ENCODE measurements around the gene KLRB1.
A peak's percentile ranks its signal among the peaks of the same experiment; 100 is the strongest.
"Not testable (repeated sequence)": the region's sequence is repeated elsewhere in the genome, so short reads cannot be mapped to it uniquely, and the experiment has no call there.

Gene KLRB1

DNA sequence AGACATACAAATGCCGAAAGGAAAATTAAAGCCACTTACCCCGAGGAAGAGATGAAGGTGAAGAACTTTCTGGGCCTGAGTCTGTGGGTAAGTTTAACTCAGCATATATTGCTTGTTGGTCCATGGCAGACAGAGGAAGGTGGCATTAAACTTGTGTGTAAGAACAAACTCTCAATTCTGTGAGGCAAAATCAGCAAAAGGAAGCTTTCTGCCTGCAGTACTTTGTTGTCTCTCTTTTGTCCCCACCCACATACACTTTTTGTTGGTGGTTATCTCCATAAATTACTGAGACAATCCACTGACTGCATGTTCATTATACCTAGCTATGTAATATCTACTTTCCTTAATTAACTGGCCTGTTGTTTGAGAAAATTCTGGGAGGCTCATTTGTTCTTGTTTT lies at the start of gene KLRB1:
Gene KLRB1, minus strand, starts transcription at position 201 of the 400 bp plus-strand sequence. Its CDS starts 77 bp downstream, at position 124.
- DNase-seq (ENCODE audit: low read depth in 1 of 2, low spot score in 1 of 2): no peak

DNA sequence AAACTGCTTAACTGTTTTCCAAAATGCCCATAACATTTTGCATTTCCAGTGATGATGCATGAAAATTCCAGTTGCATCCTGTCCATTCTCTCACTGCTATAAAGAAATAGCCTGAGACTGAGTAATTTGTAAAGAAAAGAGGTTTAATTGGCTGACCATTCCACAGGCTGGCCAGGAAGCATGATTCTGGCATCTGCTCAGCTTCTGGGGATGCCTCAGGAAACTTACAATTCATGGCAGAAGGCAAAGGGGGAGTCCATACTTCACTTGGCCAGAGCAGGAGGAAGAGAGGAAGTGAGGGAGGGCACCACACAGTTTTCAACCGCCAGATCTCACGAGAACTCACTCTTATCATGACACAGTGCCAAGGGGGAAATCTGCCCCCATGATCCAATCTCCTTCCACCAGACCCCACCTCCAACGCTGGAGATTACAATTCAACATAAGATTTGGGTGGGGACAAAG lies 43.6 kb upstream of the KLRB1 start:
- peak in 1 of 2 donors; percentile 59 for DNase-seq (ENCODE audit: low read depth in 1 of 2, low spot score in 1 of 2)

DNA sequence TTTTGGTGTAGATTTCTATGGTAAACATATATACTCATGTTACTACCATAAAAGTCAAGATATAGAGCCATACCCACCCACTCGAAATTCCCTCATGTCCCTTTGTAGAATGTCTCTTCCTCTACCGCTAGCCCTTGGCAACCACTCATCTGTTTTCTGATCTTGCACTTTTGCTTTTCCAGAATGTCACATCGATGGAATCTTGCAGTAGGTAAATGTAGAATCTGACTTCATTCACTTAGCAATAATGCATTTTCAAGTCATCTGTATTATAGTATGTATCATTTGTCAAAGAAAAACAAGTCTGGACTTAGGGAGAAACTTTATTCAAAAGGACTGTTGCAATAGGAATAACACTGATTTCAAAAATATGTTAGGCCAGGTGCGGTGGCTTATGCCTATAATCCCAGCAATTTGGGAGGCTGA lies 42.4 kb upstream of the KLRB1 start:
- DNase-seq (ENCODE audit: low read depth in 1 of 2, low spot score in 1 of 2): no peak

DNA sequence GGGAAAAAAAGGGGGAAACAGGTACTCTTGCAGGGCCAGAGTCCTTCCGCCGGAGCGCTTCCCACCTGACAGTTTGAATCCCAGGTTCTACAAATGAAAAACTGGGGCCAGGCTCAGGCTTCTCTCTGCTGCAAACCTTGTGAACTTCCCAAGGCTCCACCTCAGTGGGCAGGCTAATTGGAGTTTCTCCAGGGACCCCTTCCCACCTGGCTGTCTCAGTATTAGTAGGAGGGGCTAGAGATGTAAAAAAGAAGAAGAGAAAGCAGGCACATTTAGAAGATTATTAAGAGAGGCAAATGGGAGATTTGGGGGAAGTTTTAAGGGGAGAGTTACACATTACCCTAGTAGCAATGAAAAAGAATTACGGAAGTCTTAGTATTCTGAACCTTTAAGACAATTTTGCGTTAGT lies 41.8 kb upstream of the KLRB1 start:
- peak in 1 of 2 donors; percentile 41 for DNase-seq (ENCODE audit: low read depth in 1 of 2, low spot score in 1 of 2)

DNA sequence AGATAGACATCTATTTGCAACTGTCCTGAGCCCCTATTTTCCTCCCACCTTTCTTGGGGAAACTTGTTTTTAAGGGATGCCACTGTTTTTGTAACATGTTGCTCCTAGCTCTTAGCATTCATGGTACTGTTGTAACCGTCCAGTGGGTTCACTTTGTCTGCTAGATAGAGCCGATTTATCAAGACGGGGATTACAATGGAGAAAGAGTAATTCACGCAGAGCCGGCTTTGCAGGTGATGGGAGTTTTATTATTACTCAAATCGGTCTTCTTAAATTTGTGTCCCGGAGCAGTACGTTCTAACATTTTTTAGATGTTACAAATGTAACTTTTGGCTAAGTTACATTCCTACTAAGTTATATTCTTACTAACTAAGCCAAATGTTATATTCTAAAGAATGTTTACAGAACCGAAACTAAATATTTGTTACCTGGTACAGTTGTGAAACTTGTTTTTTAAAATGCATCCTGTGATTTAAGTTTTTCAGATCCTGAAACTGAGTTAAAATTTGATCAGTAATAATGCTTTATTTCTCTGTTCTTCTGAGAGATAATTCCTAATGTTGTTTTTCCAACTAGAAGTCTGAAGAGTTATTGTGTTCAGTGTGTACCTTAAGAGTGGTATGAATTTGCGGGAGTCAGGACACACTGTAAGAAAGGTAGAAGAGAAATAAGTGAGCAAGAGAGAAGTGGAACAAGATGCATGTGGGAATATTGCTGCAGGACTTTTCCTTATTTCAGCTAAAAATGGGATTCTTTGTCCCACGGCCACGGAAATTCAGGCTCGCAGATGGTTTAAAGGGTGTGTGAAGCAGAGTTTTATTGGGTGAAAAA lies 41.2 kb upstream of the KLRB1 start:
- no peak for DNase-seq (ENCODE audit: low read depth in 1 of 2, low spot score in 1 of 2)

DNA sequence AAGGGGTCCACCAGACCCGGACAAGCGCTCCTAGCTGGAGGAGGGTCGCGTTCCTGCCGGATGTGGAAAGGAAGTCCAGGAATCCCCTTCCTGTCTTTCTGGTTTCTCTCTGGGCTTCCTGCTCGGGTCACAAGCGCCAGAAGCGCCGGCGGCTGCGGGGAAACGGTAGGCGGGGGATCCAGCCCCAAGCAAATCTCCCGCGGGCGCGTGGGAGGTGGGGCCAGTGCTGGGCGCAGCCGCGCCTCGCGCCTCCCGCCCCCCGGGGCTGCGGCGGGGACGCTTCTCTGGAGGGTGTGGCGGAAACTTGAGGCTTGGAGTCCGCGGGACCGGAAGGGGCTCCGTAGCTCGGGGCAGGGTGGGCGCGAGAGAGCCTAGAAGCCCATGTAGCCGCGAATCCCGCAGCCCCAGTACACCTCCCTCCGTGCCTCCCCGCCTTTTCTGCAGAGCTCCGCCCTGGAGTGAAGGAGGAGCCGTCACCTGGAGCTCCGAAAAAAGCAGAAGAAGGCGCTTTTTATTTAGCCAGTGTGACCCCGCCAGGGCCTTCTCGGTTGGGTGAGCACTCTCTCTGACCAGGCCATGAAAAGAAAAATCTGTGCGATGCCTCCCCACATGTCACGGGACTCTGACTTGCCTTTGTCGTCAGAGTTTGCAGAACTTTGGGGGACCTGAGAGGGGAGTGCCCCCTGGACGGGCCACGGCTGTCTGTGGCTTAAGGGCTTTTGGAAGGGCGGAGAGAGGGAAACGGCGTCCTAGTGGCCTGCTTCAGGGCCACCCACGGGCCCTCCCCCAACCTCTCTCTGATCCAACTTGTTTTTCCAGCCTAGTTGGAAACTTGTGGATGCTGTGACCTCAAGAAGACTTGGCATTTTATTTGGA lies 40.3 kb upstream of the KLRB1 start:
- peak; percentile 74 to 87 for DNase-seq (ENCODE audit: low read depth in 1 of 2, low spot score in 1 of 2)

DNA sequence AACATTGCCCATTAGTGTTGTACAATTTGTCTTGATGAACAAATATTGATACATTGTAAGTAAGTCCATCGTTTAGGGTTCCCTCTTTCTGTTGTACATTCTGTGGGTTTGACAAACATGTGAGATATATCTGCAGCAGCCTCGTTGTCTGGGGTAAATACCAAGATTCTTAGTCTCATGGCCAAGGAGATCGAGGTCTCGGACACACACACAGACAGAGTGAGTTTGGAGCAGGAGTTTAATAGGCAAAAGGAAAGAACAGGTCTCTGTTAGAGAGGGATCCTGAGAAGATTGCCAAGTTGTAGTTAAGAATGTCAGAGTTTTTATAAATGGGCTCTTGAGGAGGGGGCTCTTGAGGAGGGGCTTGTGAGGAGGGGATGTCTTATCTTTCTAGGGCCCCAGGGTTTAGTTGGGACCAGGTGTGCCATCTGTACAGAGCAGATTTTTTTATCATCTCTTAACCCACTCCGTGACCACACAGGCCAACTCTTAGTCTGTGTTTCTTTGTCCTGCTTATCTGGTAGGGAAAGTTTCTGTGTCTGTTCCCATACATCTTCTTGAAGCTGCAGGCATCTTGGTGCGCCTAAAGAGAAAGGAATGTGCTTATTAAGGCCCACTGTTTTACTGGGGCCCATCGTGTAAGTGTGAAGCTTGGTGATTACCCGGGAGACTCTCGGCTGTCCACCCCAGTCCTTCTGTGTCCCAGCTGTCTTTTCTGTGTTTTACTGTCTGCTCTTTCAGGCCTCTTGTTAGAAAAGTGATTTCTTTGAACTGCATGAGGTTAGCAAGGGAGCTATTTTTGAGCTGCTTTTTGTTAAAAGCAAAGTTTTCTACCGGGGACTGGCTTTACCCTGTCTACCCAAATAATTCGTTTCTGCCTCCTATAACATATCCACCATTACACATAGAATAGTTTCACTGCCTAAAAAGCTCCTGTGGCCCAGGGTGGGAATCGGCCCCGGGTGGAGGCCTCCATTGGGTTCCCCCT lies 39.4 kb upstream of the KLRB1 start:
- no peak for DNase-seq (ENCODE audit: low read depth in 1 of 2, low spot score in 1 of 2)

DNA sequence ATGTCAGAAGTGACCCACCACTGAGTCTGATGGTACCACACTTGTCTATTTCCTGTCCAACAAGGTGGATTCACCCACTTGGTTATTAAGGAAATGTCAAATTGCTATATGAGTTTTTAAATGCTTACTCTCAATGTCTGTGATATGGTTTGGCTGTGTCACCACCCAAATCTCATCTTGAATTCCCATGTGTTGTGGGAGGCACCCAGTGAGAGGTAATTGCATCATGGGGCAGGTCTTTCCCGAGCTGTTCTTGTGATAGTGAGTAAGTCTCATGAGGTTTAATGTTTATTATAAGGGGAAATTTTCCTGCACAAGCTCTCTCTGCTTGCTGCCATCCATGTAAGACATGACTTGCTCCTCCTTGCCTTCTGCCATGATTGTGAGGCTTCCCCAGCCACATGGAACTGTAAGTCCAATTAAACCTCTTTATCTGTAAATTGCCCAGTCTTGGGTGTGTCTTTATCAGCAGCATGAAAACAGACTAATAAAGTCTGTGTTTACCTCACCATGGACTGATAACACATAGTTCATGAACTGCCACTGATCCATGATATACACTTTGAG lies 37.4 kb upstream of the KLRB1 start:
- DNase-seq (ENCODE audit: low read depth in 1 of 2, low spot score in 1 of 2): not testable (repeated sequence)

DNA sequence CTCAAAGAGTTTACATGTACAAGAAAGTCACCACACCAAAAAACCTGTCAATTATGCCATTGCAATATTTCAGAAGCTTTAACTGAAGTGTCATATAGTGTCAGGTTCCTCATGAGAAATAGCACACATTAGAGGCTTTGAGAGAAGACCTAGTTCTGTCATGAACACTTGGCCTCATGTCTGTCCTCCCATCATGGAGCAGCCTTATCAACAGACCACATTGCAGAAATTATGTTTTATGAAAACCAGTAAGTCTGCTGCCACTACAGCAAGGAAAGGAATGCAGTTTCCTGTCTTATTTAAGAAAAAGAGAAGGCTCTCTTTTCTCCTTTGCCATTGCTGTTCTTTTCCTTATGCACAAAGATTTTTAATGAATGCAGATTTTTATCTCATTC lies 35.5 kb upstream of the KLRB1 start:
- DNase-seq (ENCODE audit: low read depth in 1 of 2, low spot score in 1 of 2): no peak

DNA sequence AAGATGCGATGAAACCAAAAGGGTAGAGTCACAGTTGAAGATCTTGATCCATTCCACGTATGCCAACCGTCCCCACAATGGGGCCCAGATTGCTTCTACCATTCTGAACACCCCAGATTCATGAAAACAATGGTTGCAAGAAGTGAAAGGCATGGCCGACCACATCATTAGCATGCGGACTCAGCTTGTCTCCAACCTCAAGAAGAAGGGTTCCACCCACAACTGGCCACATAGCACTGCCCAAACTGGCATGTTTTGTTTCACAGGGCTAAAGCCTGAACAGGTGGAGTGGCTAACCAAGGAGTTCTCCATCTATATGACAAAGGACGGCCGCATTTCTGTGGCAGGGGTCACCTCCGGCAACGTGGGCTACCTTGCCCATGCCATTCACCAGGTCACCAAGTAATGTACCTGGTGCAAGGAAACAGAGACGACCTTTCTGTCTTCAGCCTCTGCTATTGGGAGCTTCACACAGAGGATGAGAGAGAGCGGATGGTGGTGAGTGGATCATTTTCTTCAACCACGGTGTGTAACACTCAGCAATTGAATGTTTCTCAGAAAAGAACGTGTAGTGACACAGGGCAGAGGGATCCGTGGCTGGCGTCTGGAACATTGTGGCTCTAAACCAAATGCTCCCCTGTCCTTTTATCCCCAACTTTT lies 35.0 kb upstream of the KLRB1 start:
- no peak for DNase-seq (ENCODE audit: low read depth in 1 of 2, low spot score in 1 of 2)

DNA sequence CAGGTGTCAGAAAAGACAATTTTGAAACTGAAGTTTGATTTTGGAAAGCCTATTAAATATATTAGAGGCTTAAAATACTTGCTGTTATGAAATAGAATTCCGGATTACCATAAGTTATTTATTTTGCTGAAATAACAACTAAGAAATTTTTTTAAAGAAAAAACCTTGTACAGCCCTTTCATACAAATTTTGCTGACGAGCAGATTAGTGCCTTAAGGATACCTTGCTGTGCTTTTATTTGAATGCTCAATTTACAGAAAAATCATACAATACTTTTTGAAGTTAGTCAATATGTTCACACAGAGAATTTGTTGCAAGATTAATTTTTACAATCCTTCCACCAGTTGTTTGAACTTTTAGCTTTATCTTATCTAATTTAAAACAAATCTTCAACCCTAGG lies 32.3 kb upstream of the KLRB1 start:
- DNase-seq (ENCODE audit: low read depth in 1 of 2, low spot score in 1 of 2): no peak

DNA sequence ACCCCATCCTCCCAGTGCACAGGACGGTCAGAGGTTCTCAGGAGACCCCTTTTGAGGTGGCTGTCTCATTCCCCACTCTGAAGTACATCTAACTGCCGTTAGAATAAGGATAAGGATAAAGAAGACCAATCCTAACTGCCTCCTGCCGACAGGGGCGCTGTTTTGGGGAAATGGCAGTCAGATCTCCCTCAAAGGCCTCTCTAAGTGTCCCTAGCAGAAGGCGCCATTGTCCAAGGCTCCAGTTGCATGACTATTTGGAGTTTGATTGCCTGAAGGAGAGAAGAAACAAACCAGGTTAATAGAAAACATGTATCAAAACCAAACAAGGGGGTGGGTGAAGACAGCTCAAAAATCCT lies 29.1 kb upstream of the KLRB1 start:
- DNase-seq (ENCODE audit: low read depth in 1 of 2, low spot score in 1 of 2): no peak

DNA sequence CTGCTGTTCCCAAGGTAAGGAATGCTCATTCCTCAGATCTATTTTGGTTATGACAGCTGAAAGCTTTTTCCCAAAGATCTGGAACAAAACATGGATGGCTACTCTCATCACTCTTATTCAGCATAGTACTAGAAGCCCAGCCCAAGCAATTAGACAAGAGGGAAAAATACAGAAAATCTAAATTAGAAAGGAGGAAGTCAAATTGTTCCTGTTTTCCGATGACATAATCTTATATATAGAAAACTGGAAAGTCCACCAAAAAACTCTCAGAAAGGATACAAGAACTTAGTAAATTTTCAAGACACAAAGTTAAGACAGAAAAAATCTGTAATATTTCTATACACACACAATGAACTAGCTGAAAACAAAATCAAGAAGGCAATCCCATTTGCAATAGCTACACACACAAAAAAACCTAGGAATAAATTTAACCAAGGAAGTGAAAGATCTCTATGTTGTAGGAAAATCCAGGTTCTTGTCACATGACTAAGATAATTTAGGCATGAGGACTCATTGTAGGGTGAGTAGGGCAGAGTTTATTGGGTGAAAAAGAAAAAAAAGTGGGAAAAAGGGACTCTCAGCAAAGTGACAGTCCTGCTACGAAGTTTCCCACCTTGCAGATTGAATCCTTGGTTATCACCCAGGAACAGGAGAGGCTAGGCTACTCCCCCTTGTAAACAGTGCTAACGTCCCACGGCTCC lies 28.6 kb upstream of the KLRB1 start:
- DNase-seq (ENCODE audit: low read depth in 1 of 2, low spot score in 1 of 2): no peak

DNA sequence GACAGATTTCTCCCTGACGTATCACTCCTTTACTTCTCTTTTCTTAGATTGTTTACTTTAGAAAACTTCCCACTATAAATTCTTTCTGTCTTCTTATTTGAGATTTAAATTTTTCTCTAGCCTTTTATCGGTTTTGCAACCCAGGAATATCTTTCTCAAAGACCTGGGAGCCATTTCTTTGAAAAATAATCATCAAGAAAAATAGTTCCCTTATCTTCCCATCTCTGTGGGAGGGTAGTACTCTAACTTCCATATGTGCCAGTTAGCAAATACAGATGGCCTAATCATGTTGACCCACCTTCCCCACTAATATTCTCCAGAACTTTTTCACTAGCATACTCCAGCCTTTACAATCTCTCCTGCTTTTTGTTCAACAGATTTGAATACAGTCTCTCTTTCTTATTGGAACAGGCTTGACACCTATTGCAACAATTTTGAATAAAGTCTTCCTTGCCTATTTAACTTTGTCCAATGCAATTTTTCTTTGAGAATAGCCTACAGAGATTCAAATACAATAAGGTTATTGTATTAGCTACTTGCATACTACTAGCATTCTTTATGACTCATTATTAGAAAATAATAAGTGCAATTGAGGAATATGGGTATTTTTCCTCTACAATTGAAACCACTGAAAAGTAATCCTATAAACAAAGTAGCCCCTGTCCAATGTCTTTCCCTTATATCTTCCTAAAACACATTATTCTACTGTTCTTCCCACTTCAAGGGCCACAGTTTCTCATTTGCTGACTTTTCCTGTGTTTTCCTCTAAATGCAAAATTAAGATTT lies 27.4 kb upstream of the KLRB1 start:
- DNase-seq (ENCODE audit: low read depth in 1 of 2, low spot score in 1 of 2): no peak

DNA sequence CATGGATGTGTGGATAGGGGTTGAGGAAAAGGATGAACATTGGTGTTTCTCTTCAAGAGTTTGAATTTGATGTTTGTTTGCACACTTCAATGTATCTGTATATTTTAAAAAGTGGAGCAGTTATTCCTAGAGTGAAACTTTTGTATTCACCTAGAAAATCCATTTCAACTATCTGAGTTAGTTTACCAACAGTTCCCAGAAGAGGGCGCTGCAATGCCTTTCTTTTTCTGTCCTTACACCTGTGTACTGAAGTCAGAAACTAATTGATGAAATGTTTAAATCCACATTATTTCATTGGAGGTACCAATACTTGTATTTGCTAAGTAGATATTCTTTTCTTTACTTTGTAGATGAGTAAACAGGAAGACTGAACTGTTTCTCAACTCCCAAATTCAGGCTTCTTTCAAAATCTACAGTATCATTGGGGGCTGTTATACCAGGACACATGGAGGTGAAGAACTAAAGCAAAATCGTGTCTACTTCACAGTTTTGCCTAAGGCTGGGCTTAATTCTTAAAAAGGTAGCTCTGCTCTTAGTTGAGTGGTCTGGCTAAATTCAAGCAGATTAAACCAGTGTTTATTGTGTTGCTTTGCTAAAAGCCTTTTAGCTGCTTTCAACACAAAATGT lies 26.6 kb upstream of the KLRB1 start:
- DNase-seq (ENCODE audit: low read depth in 1 of 2, low spot score in 1 of 2): peak; percentile 51 to 83

DNA sequence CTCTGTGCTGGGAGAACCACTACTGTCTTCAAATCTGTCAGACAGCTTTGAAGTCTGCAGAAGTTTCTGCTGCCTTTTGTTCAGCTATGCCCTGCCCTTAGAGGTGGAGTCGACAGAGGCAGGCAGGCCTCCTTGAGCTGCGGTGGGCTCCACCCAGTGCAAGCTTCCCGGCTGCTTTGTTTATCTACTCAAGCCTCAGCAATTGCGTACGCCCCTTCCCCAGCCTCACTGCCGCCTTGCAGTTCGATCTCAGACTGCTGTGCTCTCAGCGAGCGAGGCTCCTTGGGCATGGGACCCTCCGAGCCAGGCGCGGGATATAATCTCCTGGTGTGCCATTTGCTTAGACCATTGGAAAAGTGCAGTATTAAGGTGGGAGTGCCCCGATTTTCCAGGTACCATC lies 25.1 kb upstream of the KLRB1 start:
- DNase-seq (ENCODE audit: low read depth in 1 of 2, low spot score in 1 of 2): no peak

DNA sequence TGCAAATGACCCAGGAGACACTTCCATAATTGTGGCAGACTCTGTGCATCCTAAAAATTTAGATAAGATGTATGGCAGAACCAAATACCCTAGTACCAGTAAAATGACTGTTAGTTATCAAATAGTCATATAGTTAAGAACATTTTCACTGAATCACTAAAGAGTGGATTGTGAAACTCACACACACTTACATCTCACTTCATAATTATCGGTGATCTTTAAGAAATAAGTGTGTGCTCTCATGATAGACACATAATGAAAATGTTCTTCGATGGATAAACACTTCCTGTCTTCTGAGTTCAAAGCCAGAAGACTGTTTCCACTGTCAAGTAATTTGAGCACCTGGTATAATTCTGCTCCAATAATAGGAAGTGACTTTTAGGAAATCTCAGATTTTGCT lies 19.1 kb upstream of the KLRB1 start:
- no peak for DNase-seq (ENCODE audit: low read depth in 1 of 2, low spot score in 1 of 2)

DNA sequence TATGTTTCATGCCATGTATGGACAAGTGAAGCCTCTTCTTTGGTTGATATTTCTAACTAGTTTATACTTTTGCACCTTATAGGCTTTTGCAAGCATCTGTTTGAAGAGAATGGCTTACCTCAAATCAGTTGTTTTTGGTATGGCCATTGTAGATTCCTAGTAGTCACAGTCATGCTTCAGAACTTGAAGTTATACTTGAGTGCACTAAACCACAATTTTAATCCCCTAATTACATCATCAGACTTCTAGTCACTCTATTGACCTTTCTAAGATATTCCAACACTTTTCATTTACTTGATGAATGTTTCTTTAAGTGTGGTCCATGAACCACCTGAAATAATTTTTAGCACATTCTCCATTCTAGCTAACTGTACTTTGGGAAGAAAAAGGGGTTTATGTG lies 18.6 kb upstream of the KLRB1 start:
- DNase-seq (ENCODE audit: low read depth in 1 of 2, low spot score in 1 of 2): no peak
